ENCODE results near the gene ZACN.

The ZACN gene

DNA sequence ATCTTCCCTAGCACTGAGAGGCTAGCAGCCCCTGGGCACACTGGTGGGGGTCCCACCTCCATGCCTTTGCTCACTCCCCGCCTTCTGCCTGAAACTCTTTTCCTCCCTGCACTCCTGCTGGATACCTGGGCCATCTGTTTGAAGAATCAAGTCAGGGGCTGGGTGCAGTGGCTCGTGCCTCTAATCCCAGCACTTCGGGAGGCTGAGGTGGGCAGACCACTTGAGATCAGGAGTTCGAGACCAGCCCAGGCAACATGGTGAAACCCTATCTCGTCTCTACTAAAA lies 46.4 kb downstream of the ZACN start:
- TF ChIP-seq, protein P1, sequence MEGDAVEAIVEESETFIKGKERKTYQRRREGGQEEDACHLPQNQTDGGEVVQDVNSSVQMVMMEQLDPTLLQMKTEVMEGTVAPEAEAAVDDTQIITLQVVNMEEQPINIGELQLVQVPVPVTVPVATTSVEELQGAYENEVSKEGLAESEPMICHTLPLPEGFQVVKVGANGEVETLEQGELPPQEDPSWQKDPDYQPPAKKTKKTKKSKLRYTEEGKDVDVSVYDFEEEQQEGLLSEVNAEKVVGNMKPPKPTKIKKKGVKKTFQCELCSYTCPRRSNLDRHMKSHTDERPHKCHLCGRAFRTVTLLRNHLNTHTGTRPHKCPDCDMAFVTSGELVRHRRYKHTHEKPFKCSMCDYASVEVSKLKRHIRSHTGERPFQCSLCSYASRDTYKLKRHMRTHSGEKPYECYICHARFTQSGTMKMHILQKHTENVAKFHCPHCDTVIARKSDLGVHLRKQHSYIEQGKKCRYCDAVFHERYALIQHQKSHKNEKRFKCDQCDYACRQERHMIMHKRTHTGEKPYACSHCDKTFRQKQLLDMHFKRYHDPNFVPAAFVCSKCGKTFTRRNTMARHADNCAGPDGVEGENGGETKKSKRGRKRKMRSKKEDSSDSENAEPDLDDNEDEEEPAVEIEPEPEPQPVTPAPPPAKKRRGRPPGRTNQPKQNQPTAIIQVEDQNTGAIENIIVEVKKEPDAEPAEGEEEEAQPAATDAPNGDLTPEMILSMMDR (IDR thresholded peaks at IDR 0.05; ENCODE audit: control insufficient read depth, insufficient read depth, low read depth, low read length, missing control alignments) = no peak
- DNase-seq (ENCODE audit: low read depth) = no peak
- no peak overlapping the region for H3K4me3 ChIP-seq (ENCODE audit: control insufficient read depth, low read depth, low read length)

- TF ChIP-seq, protein P1 (IDR thresholded peaks at IDR 0.05; ENCODE audit: control insufficient read depth, insufficient read depth, low read depth, low read length, missing control alignments) = no peak
- no peak for DNase-seq (ENCODE audit: low read depth)
- H3K4me3 ChIP-seq (ENCODE audit: control insufficient read depth, low read depth, low read length) = no peak overlapping the region
These were observed 46.9 kb downstream of the ZACN start for GRCh38 chr17:76125922-76126321.

DNA sequence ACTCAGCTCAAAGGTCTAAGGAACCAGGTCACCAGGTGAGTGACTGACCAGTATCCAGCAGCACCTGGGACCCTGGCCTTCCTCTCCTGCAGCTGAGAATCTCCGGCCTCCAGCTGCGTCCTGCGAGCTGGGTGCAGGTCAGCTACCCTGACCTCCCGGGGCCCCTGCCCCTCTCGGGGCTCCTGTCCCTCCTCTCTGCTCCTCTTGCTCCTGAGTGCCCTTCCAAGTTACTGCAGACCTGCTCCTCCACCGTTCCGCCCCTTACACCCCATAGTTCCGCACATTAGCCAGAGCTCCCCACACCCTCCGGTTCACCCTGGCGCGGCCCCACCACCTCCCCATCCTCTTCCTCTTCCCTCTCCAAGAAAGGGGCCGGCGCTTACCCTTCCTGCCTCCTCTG lies 51.5 kb downstream of the ZACN start:
- no peak overlapping the region for H3K4me3 ChIP-seq (ENCODE audit: control insufficient read depth, low read depth, low read length)
- TF ChIP-seq, protein P1 (IDR thresholded peaks at IDR 0.05; ENCODE audit: control insufficient read depth, insufficient read depth, low read depth, low read length, missing control alignments) = no peak
- no peak for DNase-seq (ENCODE audit: low read depth)

GRCh38 chr17:76131051-76131691 lies 52.2 kb downstream of the ZACN start:
- TF ChIP-seq, protein P1 (IDR thresholded peaks at IDR 0.05; ENCODE audit: control insufficient read depth, insufficient read depth, low read depth, low read length, missing control alignments) = no peak
- DNase-seq (ENCODE audit: low read depth) = no peak
- H3K4me3 ChIP-seq (ENCODE audit: control insufficient read depth, low read depth, low read length) = no peak overlapping the region

- TF ChIP-seq, protein P1 (IDR thresholded peaks at IDR 0.05; ENCODE audit: control insufficient read depth, insufficient read depth, low read depth, low read length, missing control alignments) = no peak
- DNase-seq (ENCODE audit: low read depth) = no peak
- H3K4me3 ChIP-seq (ENCODE audit: control insufficient read depth, low read depth, low read length) = no peak overlapping the region
These were observed 53.0 kb downstream of the ZACN start for GRCh38 chr17:76131692-76132573.
